ES-I3 (cell line): ENCODE results near the gene FBLN1.

ENCODE experiments used
- H3K36me3 ChIP-seq: 2 replicates; pipeline ENCODE4 v1.6.1; 2013; ENCODE audit warnings: mild to moderate bottlenecking, low read length, control low read depth, moderate library complexity; ENCODE audit not compliant: insufficient read depth
- H3K4me1 ChIP-seq: 2 replicates; pipeline ENCODE4 v1.6.1; 2013; ENCODE audit warnings: mild to moderate bottlenecking, control low read depth, low read length; ENCODE audit not compliant: insufficient read depth
- H3K9ac ChIP-seq: 2 replicates; pipeline ENCODE4 v1.6.1; 2013; ENCODE audit warnings: low read depth, mild to moderate bottlenecking, low read length, moderate library complexity
- H3K9me3 ChIP-seq: 2 replicates; pipeline ENCODE4 v1.6.1; 2013; ENCODE audit warnings: mild to moderate bottlenecking, low read length, moderate library complexity; ENCODE audit not compliant: control insufficient read depth, insufficient read depth

Gene FBLN1

GRCh38 chr22:45628515-45628914 is 125.8 kb downstream of the FBLN1 start:
- Histone ChIP-seq H3K9ac (no peak overlapping the region), H3K4me1 (peaks cover 27% of the 10 kb centered on the region), H3K36me3 (no peaks in the 10 kb centered on the region), H3K9me3 (no peaks in the 10 kb centered on the region)

GRCh38 chr22:45629469-45630089 is 126.9 kb downstream of the FBLN1 start:
- H3K36me3 ChIP-seq: no peaks in the 10 kb centered on the region
- no peaks in the 10 kb centered on the region for H3K9me3 ChIP-seq
- H3K4me1 ChIP-seq: peaks cover 27% of the 10 kb centered on the region
- H3K9ac ChIP-seq: no peak overlapping the region

GRCh38 chr22:45630436-45630835 is 127.8 kb downstream of the FBLN1 start:
- no peak overlapping the region for H3K9ac ChIP-seq
- no peaks in the 10 kb centered on the region for H3K36me3 ChIP-seq
- peaks cover 27% of the 10 kb centered on the region for H3K4me1 ChIP-seq
- H3K9me3 ChIP-seq: no peaks in the 10 kb centered on the region

GRCh38 chr22:45631140-45631840 is 128.6 kb downstream of the FBLN1 start:
- Histone ChIP-seq H3K9me3 (no peaks in the 10 kb centered on the region), H3K36me3 (no peaks in the 10 kb centered on the region), H3K4me1 (peaks cover 27% of the 10 kb centered on the region), H3K9ac (no peak overlapping the region)

GRCh38 chr22:45631841-45632238 is 129.2 kb downstream of the FBLN1 start:
- H3K36me3 ChIP-seq: no peaks in the 10 kb centered on the region
- H3K9me3 ChIP-seq: no peaks in the 10 kb centered on the region
- no peak overlapping the region for H3K9ac ChIP-seq
- H3K4me1 ChIP-seq: peaks cover 27% of the 10 kb centered on the region

GRCh38 chr22:45632791-45633515 is 130.3 kb downstream of the FBLN1 start:
- H3K9ac ChIP-seq: no peak overlapping the region
- peaks cover 24% of the 10 kb centered on the region for H3K4me1 ChIP-seq
- no peaks in the 10 kb centered on the region for H3K36me3 ChIP-seq
- H3K9me3 ChIP-seq: no peaks in the 10 kb centered on the region

GRCh38 chr22:45636683-45637082 is 134.0 kb downstream of the FBLN1 start:
- no peak overlapping the region for H3K9ac ChIP-seq
- H3K4me1 ChIP-seq: peaks cover 22% of the 10 kb centered on the region
- no peaks in the 10 kb centered on the region for H3K36me3 ChIP-seq
- H3K9me3 ChIP-seq: no peaks in the 10 kb centered on the region

- no peaks in the 10 kb centered on the region for H3K36me3 ChIP-seq
- H3K4me1 ChIP-seq: peaks cover 21% of the 10 kb centered on the region
- no peak overlapping the region for H3K9ac ChIP-seq
Measured at GRCh38 chr22:45638197-45638596, 135.5 kb downstream of the FBLN1 start.

GRCh38 chr22:45638834-45639746 is 136.4 kb downstream of the FBLN1 start:
- Histone ChIP-seq H3K9me3 (no peaks in the 10 kb centered on the region), H3K36me3 (no peaks in the 10 kb centered on the region), H3K4me1 (peaks cover 21% of the 10 kb centered on the region), H3K9ac (no peak overlapping the region; the same call in 1 of the 2 replicates)

More at GRCh38 chr22:45638197-45638596, 135.5 kb downstream of the FBLN1 start:
- no peaks in the 10 kb centered on the region for H3K9me3 ChIP-seq

GRCh38 chr22:45639747-45640102 is 137.0 kb downstream of the FBLN1 start:
- Histone ChIP-seq H3K9ac (no peak overlapping the region), H3K36me3 (no peaks in the 10 kb centered on the region), H3K4me1 (peaks cover 21% of the 10 kb centered on the region)

GRCh38 chr22:45640291-45640940 is 137.7 kb downstream of the FBLN1 start:
- Histone ChIP-seq H3K36me3 (no peaks in the 10 kb centered on the region), H3K9me3 (no peaks in the 10 kb centered on the region), H3K4me1 (peaks cover 21% of the 10 kb centered on the region), H3K9ac (no peak overlapping the region)

More at GRCh38 chr22:45639747-45640102, 137.0 kb downstream of the FBLN1 start:
- no peaks in the 10 kb centered on the region for H3K9me3 ChIP-seq

- Histone ChIP-seq H3K9ac (no peak overlapping the region), H3K4me1 (peaks cover 25% of the 10 kb centered on the region)
Measured at GRCh38 chr22:45640941-45641621, 138.4 kb downstream of the FBLN1 start.

GRCh38 chr22:45642986-45643385 is 140.3 kb downstream of the FBLN1 start:
- Histone ChIP-seq H3K36me3 (no peaks in the 10 kb centered on the region), H3K4me1 (peaks cover 26% of the 10 kb centered on the region), H3K9ac (no peak overlapping the region), H3K9me3 (no peaks in the 10 kb centered on the region)

More at GRCh38 chr22:45640941-45641621, 138.4 kb downstream of the FBLN1 start:
- no peaks in the 10 kb centered on the region for H3K9me3 ChIP-seq
- H3K36me3 ChIP-seq: no peaks in the 10 kb centered on the region
